IPS-NIHi7 (cell line): Measurements from ENCODE around the gene TAAR5.
"Not testable (repeated sequence)": the region's sequence is repeated elsewhere in the genome, so short reads cannot be mapped to it uniquely, and the experiment has no call there.

Experiments
- DNase-seq: peaks from one replicate; pipeline ENCODE4 v3.0.0; 2012; ENCODE audit warnings: mixed read lengths; ENCODE audit errors: extremely low spot score

TAAR5 gene

DNA sequence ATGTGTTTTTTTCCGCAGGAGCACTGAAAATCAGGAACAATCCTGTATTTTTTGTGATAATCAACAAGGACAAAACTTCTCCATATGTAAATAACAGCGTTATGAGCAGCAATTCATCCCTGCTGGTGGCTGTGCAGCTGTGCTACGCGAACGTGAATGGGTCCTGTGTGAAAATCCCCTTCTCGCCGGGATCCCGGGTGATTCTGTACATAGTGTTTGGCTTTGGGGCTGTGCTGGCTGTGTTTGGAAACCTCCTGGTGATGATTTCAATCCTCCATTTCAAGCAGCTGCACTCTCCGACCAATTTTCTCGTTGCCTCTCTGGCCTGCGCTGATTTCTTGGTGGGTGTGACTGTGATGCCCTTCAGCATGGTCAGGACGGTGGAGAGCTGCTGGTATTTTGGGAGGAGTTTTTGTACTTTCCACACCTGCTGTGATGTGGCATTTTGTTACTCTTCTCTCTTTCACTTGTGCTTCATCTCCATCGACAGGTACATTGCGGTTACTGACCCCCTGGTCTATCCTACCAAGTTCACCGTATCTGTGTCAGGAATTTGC, 19.2 kb downstream of the TAAR5 start, which contains the start of gene TAAR6:
TAAR6 (plus strand) TSS at position 102 of the 557 bp plus-strand sequence; CDS start at position 102, 0 bp downstream.
- no peak for DNase-seq

DNA sequence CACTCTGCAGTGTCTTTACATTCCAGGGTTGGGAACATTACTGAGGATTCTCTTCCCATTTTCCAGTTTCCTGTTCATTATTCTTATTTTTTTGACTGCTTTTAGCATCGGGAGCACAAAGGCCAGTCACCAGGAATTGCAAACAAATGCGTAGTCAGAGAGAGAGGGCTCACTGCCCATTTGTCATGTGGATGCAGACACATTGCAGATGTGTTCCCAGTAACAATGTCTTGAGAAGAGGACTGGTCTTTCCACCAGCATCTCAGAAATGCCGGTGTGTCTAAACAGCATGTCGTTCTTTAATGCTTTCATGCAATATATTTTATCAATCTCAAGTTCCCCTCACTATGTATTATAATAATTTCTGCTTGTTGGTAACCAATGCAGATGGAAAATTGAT, 20.4 kb downstream of the TAAR5 start:
- DNase-seq = no peak

DNA sequence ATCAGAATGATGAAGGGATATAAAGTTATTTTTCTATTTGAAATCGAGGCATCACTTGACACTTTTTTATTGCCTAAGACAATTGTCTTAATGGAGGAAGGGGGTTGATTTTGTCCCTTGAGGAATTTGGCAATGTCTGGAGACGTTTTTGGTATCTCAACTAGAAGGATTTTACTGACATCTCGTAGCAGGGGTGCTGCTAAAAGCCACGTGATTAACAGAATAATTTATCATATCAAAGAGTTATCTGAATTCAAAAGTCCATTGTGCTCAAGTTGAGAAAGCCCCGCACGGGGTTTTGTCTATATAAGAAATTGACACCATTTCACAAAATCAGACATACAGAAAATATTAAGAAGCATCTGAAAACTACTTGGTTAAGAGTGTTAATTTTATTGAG, 20.9 kb downstream of the TAAR5 start:
- DNase-seq = no peak

DNA sequence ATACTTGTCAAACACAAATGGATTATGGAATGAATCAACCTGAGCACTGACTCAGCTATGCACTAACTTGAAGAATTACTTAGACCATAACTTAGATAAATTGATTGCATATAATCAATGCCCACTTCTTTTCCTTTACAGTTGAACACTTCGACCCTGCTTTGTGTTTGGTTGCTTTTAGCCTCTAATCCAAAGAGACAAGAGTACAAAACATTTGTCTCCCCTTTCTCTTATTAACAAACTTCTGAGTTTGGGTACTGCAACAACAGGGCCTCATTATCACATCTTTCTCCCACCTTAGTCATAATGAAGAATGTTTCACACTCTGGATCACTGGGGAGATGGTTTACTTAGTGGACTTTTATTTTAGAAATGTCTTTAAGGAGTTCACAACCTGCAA, 22.0 kb downstream of the TAAR5 start:
- no peak for DNase-seq

DNA sequence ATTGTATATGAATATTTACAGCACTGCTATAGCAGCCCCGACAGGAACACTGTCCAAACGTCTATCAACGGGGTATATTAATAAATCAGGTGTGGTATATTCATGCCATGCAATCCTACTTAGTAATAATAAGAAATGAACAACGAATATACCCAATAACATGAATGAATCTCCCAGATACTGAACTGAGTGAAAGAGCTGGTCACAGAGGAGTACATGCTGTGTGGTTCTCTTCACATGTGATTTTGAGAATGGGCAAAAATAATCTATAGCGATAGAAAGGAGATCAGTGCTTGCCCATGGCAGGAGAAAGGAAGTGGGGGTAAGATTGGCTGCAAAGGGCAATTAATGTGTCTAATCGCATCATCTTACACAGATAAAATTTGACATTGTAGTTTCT, 23.1 kb downstream of the TAAR5 start:
- DNase-seq = no peak

DNA sequence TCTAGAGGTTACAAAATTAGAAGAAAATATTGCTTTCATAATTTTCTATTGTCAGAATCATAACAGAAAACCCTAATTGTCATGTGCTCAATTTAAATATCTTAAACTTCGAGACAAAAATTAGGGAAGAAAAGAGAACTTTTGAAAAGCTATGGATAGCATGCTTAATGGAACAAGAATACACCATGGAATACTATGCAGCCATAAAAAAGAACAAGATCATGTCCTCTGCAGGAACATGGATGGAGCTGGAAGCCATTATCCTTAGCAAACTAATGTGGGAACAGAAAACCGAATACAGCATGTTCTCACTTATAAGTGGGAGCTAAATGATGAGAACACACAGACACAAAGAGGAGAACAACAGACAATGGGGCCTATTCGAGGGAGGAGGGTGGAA, 29.5 kb downstream of the TAAR5 start:
- DNase-seq = not testable (repeated sequence)

DNA sequence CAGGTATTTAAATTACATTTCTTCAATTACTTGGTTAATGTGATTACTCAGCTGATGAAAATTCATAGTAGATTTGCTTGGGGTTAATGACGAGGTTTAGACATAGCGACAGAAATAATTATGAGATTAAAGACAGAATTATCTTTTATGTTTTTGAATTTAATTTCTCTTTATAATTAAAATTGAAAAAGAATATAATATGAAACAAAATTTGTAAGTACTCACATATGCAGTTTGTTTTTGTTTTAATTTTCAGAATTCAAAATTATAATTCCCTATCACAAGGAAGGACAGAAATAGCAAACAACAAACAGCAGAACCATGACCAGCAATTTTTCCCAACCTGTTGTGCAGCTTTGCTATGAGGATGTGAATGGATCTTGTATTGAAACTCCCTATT, 37.2 kb downstream of the TAAR5 start, which contains the start of gene TAAR8:
TAAR8 (plus strand) TSS at position 301 of the 400 bp plus-strand sequence; CDS start at position 322, 21 bp downstream.
- DNase-seq = no peak

DNA sequence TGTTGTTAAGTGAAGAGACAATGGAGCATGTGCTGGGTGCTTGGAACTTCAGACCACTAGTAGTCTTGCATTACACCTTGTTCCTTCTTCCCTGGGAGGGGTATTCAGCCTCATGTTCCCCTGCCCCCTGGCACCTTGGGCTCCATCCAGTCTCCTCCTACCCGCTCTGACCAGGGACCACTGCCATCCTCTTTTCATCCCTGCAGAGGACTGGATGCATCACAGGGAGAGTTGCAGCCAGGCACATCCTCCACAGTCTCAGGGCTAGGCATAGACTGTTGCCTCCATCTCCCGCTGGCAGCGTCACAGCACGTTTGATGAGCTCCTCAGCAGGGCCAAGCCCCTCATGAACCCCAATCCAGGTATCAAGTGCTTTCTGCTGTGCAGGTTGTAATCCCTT, 38.3 kb downstream of the TAAR5 start:
- no peak for DNase-seq

DNA sequence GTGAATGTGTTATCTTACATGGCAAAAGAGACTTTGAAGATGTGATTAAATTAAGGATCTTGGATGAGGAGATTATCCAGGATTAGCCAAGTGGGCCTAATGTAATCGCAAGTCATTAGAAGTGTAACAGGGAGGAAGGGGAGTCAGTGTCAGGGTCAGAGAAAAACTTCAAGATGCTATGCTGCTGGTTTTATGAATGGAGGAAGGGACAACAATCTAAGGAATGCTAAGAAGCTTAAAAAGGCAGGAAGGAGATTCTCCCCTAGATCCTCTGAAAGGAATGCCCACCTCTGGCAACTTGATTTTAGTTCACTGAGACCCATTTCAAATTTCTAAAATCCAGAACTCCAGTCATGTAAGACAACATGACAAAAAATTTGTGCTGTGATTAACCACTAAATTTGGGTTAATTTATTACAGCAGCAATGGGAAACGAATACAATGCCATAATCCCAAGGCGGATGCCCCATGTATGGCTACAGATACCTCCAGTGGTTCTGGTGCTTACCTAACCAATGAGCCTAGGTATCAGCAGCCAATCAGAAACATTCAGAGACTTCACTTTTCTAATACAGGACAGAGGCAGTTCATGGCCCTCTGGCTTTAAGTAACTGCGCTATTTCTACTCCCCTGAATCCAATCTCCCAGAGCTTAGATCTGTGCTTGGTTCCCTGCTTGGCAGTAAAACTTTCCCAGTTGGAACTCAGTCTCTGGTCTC, 40.6 kb downstream of the TAAR5 start:
- DNase-seq = no peak

DNA sequence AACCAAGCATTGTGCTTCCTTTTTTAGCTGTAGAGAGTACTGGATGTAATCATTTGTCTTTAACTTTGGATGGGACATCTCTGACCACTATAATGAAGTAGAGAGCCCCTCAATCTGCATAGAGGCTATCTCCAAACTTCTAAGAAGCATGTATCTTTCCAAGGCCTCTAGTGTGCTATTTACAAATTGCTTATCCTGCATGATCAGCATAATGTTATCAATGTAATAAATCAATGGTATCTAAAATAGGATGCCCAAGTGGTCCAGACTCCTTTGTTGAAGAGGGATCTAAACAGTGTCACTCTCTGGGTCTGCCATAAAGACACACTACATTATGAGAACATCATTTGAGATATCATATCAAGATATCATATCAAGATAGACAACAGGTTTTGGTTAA, 44.7 kb downstream of the TAAR5 start:
- DNase-seq = no peak
